Panc1 (cell line): ENCODE data around the gene ZC3H14. TPM values are rescaled to one million over a fixed set of nuclear protein-coding genes. Genes with fewer than 3 reads are reported as not detected.

Experiments
- ATAC-seq: fragments of 200-7000 bp; cut with Tn5 transposase; 2 replicates; pipeline ENCODE4 v1.9.1; 2020; ENCODE audit warnings: mild to moderate bottlenecking, moderate library complexity
- BruUV-seq: library from RNA; stranded (reverse); fragments of 400-500 nt; replicated peaks from 2 replicates; lab custom pipeline; 2021; lab: Mats Ljungman, UMichigan
- CTCF ChIA-PET: fragments of 300-600 bp; sonication (Branson Sonifier 250); formaldehyde crosslinking; loops from one replicate; lab custom pipeline; 2022; ENCODE audit warnings: antibody characterized with exemption; lab: Charles Lee
- POLR2A ChIA-PET: fragments of 300-600 bp; sonication (Branson Sonifier 250); formaldehyde crosslinking; loops from one replicate; lab custom pipeline; 2022; ENCODE audit warnings: antibody characterized with exemption; lab: Charles Lee
- DNase-seq: peaks from one replicate; pipeline ENCODE4 v3.0.0-alpha.2; 2010; ENCODE audit warnings: low read depth, low spot score
- H3K27ac ChIP-seq: 2 replicates; pipeline ENCODE4 v1.5.1; 2011; ENCODE audit warnings: mild to moderate bottlenecking, low read length, inconsistent platforms
- H3K27me3 ChIP-seq: fragments of 200-500 bp; sonication (Bioruptor generic); 2 replicates; pipeline ENCODE4 v1.6.0; 2014; ENCODE audit warnings: low read length, inconsistent platforms; ENCODE audit not compliant: control insufficient read depth, insufficient read depth
- H3K36me3 ChIP-seq: fragments of 200-500 bp; sonication (Bioruptor generic); 2 replicates; pipeline ENCODE4 v1.5.1; 2014; ENCODE audit warnings: inconsistent platforms, mild to moderate bottlenecking, low read length, moderate library complexity; ENCODE audit not compliant: control insufficient read depth, insufficient read depth
- H3K4me1 ChIP-seq: 2 replicates; pipeline ENCODE4 v1.5.1; 2011; ENCODE audit warnings: inconsistent platforms, mild to moderate bottlenecking, low read length, moderate library complexity; ENCODE audit not compliant: control insufficient read depth, insufficient read depth
- H3K4me3 ChIP-seq, 2 experiments: 2 replicates each; pipeline ENCODE4 v1.5.1; 2011 to 2012; ENCODE audit warnings: low read depth in 2 of 2, low read length in 2 of 2, mild to moderate bottlenecking in 2 of 2, inconsistent platforms in 1 of 2, moderate library complexity in 1 of 2
- H3K9me3 ChIP-seq: fragments of 200-500 bp; sonication (Bioruptor generic); 2 replicates; pipeline ENCODE4 v1.5.1; 2014; ENCODE audit warnings: low read depth, mild to moderate bottlenecking, inconsistent platforms, low read length, moderate library complexity; ENCODE audit not compliant: control insufficient read depth, insufficient read depth
- CTCF ChIP-seq: fragments of 450-650 bp; IDR thresholded peaks from 2 replicates; pipeline ENCODE4 v1.5.1; 2017; ENCODE audit warnings: mild to moderate bottlenecking
- POLR2AphosphoS5 ChIP-seq: IDR thresholded peaks from 2 replicates; pipeline ENCODE4 v1.6.1; 2012; ENCODE audit warnings: mild to moderate bottlenecking, low read depth, low read length, moderate library complexity
- REST ChIP-seq, 2 experiments: IDR thresholded peaks; 2 replicates each; pipeline ENCODE4 v1.6.1; 2011 to 2012; ENCODE audit warnings: low read depth in 2 of 2, control low read depth in 1 of 2, low read length in 1 of 2, mild to moderate bottlenecking in 1 of 2, moderate library complexity in 1 of 2; ENCODE audit not compliant: insufficient read depth in 1 of 2
- SIN3A ChIP-seq: IDR thresholded peaks from 2 replicates; pipeline ENCODE4 v1.6.1; 2012; ENCODE audit warnings: low read depth, mild to moderate bottlenecking, low read length, moderate library complexity, borderline replicate concordance; ENCODE audit not compliant: insufficient read depth
- TCF7L2 ChIP-seq: IDR thresholded peaks from 2 replicates; pipeline ENCODE4 v1.6.1; 2011; ENCODE audit warnings: mild to moderate bottlenecking, low read depth, low read length, inconsistent platforms
- in situ Hi-C: cut with HindIII; loops from 2 replicates; pipeline ENCODE4 v1.10.0; 2016; ENCODE audit warnings: low sequenced_read_pairs, low pct_unique_long_range_greater_than_20kb
- intact Hi-C: fragments of 100-400 bp; cut with micrococcal nuclease; formaldehyde crosslinking; loops from one replicate; pipeline ENCODE4 v1.10.0; 2022; ENCODE audit not compliant: unreplicated experiment
- total RNA-seq: library from RNA; stranded (reverse); gene quantifications from one replicate; pipeline ENCODE4 v1.2.1, GENCODE V29; 2021; ENCODE audit not compliant: unreplicated experiment

The ZC3H14 gene
- total RNA-seq, 1 experiment from 2014 or later = 57.1 TPM

- in situ Hi-C loops = no loop called here
- POLR2A ChIA-PET = no interaction called here
- no peaks in the 10 kb centered on the region for H3K4me1 ChIP-seq
- no peak overlapping the region for H3K4me3 ChIP-seq
- no TSS peak for BruUV-seq
- TF ChIP-seq REST (IDR thresholded peaks at IDR 0.05; ENCODE audit: insufficient read depth in 1 of 2, low read depth in 2 of 2, low read length in 1 of 2) (no peak), SIN3A (no peak), POLR2AphosphoS5 (no peak), TCF7L2 (no peak), CTCF (no peak)
- intact Hi-C loops = no loop called here
- H3K9me3 ChIP-seq = no peaks in the 10 kb centered on the region
- no peak for DNase-seq
- no peak for ATAC-seq
- H3K27me3 ChIP-seq = no peaks in the 10 kb centered on the region
- CTCF ChIA-PET = no interaction called here
- H3K27ac ChIP-seq = no peak overlapping the region
- H3K36me3 ChIP-seq = peaks cover 16% of the 10 kb centered on the region
These were observed 25.2 kb downstream of the ZC3H14 start for GRCh38 chr14:88588081-88588480.

DNA sequence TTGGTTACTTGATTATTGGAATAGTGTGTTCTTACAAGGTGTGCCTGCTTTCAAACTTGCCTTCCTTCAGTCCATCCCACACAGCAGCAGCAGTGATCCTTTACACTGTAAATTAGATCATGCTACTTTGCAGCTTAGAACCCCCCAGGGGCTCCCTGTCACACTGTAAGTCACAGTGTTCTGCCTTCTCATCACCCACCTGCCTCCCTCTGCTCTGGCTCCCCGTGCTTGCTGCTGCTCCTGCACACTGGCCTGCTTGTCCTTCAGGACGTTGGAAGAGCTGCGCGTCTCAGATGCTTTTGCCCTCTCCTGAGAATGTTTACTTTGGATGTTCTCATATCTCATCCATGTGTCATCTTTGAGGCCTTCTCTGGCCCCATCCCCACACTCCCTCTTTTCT lies 27.3 kb downstream of the ZC3H14 start:
- POLR2A ChIA-PET = no interaction called here
- Histone ChIP-seq H3K27ac (no peak overlapping the region), H3K36me3 (peaks cover 5% of the 10 kb centered on the region), H3K4me3 (no peak overlapping the region), H3K9me3 (no peaks in the 10 kb centered on the region), H3K27me3 (no peaks in the 10 kb centered on the region), H3K4me1 (no peaks in the 10 kb centered on the region)
- intact Hi-C loops = no loop called here
- CTCF ChIA-PET = no interaction called here
- no TSS peak for BruUV-seq
- in situ Hi-C loops = no loop called here
- DNase-seq = no peak
- no peak for ATAC-seq
- TF ChIP-seq TCF7L2 = no peak
- TF ChIP-seq SIN3A = no peak
- no peak for TF ChIP-seq POLR2AphosphoS5
- no peak for TF ChIP-seq CTCF
- no peak for TF ChIP-seq REST (IDR thresholded peaks at IDR 0.05; ENCODE audit: insufficient read depth in 1 of 2, low read depth in 2 of 2, low read length in 1 of 2)
